KMS-11 (cell line): ENCODE results near the gene KDM7A.

ENCODE experiments used
- H2AFZ ChIP-seq: fragments of 200-600 bp; sonication (generic); 2 replicates; pipeline ENCODE4 v1.6.1; 2016; ENCODE audit warnings: antibody characterized with exemption, mixed run types, low read depth
- H3K27ac ChIP-seq: fragments of 200-600 bp; sonication (generic); 2 replicates; pipeline ENCODE4 v1.6.1; 2016; ENCODE audit warnings: mild to moderate bottlenecking, mixed run types
- H3K27me3 ChIP-seq: fragments of 200-600 bp; sonication (generic); 2 replicates; pipeline ENCODE4 v1.6.1; 2017; ENCODE audit warnings: mild to moderate bottlenecking, low read depth, mixed run types, moderate library complexity; ENCODE audit not compliant: insufficient read depth
- H3K36me3 ChIP-seq: fragments of 200-600 bp; sonication (generic); 2 replicates; pipeline ENCODE4 v1.6.1; 2017; ENCODE audit warnings: mild to moderate bottlenecking, mixed run types; ENCODE audit not compliant: insufficient read depth
- H3K4me1 ChIP-seq: fragments of 200-600 bp; sonication (generic); 2 replicates; pipeline ENCODE4 v1.6.1; 2016; ENCODE audit warnings: mild to moderate bottlenecking, low read depth, mixed run types; ENCODE audit not compliant: poor library complexity, severe bottlenecking
- H3K4me2 ChIP-seq: fragments of 200-600 bp; sonication (generic); 2 replicates; pipeline ENCODE4 v1.7.0; 2016; ENCODE audit warnings: mild to moderate bottlenecking, mixed run types
- H3K4me3 ChIP-seq: fragments of 200-600 bp; sonication (generic); IDR thresholded peaks from 2 replicates; pipeline ENCODE4 v1.6.1; 2017; ENCODE audit warnings: low read depth, low read length, mixed read lengths; ENCODE audit not compliant: insufficient read depth
- H3K79me2 ChIP-seq: fragments of 200-600 bp; sonication (generic); 2 replicates; pipeline ENCODE4 v1.6.1; 2016; ENCODE audit warnings: low read depth, mixed run types; ENCODE audit not compliant: insufficient read depth
- H3K9ac ChIP-seq: fragments of 200-600 bp; sonication (generic); 2 replicates; pipeline ENCODE4 v1.6.1; 2016; ENCODE audit warnings: mild to moderate bottlenecking, mixed run types
- H4K20me1 ChIP-seq: fragments of 200-600 bp; sonication (generic); 2 replicates; pipeline ENCODE4 v1.6.1; 2016; ENCODE audit warnings: mild to moderate bottlenecking, mixed run types; ENCODE audit not compliant: insufficient read depth
- CTCF ChIP-seq: fragments of 200-600 bp; sonication (generic); conservative IDR thresholded peaks from 2 replicates; pipeline ENCODE4 v1.6.1; 2017; ENCODE audit warnings: low read depth, mild to moderate bottlenecking, antibody characterized with exemption, low read length, moderate library complexity, mixed read lengths

Gene KDM7A

GRCh38 chr7:140201393-140201792, 24.6 kb upstream of the KDM7A start:
- Histone ChIP-seq H2AFZ (no peak overlapping the region), H4K20me1 (no peaks in the 10 kb centered on the region), H3K4me2 (no peak overlapping the region), H3K4me3 (no peak overlapping the region), H3K79me2 (no peaks in the 10 kb centered on the region), H3K27me3 (no peaks in the 10 kb centered on the region), H3K36me3 (no peaks in the 10 kb centered on the region), H3K4me1 (no peaks in the 10 kb centered on the region), H3K9ac (no peak overlapping the region), H3K27ac (no peak overlapping the region)
- TF ChIP-seq CTCF: no peak

GRCh38 chr7:140200061-140200989, 23.5 kb upstream of the KDM7A start:
- H3K4me2 ChIP-seq: no peak overlapping the region
- no peak overlapping the region for H3K4me3 ChIP-seq
- no peaks in the 10 kb centered on the region for H3K36me3 ChIP-seq
- H4K20me1 ChIP-seq: no peaks in the 10 kb centered on the region
- no peak overlapping the region for H3K9ac ChIP-seq
- no peak for TF ChIP-seq CTCF
- H3K79me2 ChIP-seq: no peaks in the 10 kb centered on the region
- no peaks in the 10 kb centered on the region for H3K27me3 ChIP-seq
- no peaks in the 10 kb centered on the region for H3K4me1 ChIP-seq
- H3K27ac ChIP-seq: no peak overlapping the region
- H2AFZ ChIP-seq: no peak overlapping the region

- H3K27ac ChIP-seq: no peak overlapping the region
- H4K20me1 ChIP-seq: no peaks in the 10 kb centered on the region
- no peak overlapping the region for H2AFZ ChIP-seq
- H3K36me3 ChIP-seq: no peaks in the 10 kb centered on the region
- H3K4me2 ChIP-seq: no peak overlapping the region
- H3K27me3 ChIP-seq: no peaks in the 10 kb centered on the region
- TF ChIP-seq CTCF: no peak
- no peak overlapping the region for H3K4me3 ChIP-seq
- no peaks in the 10 kb centered on the region for H3K79me2 ChIP-seq
- H3K4me1 ChIP-seq: no peaks in the 10 kb centered on the region
- H3K9ac ChIP-seq: no peak overlapping the region
These were observed 21.2 kb upstream of the KDM7A start for GRCh38 chr7:140197938-140198337.

- no peak overlapping the region for H3K4me2 ChIP-seq
- no peaks in the 10 kb centered on the region for H3K27me3 ChIP-seq
- H3K27ac ChIP-seq: no peak overlapping the region
- H3K79me2 ChIP-seq: no peaks in the 10 kb centered on the region
- H3K4me3 ChIP-seq: no peak overlapping the region
- TF ChIP-seq CTCF: no peak
- H3K36me3 ChIP-seq: no peaks in the 10 kb centered on the region
- H3K9ac ChIP-seq: no peak overlapping the region
- H4K20me1 ChIP-seq: no peaks in the 10 kb centered on the region
- no peaks in the 10 kb centered on the region for H3K4me1 ChIP-seq
- no peak overlapping the region for H2AFZ ChIP-seq
These were observed 20.6 kb upstream of the KDM7A start for GRCh38 chr7:140197218-140197890.
